ENCODE measurements around the gene KRTAP22-2.

KRTAP22-2 gene

GRCh38 chr21:30590297-30590696 lies at the start of gene KRTAP22-2:
TSS of gene KRTAP22-2 (minus strand) at chr21:30590397.
- no peak within 1 kb of the TSS for H3K4me3 Mint-ChIP-seq
- H3K27me3 Mint-ChIP-seq: no peaks in the 10 kb centered on the region
- H3K27ac Mint-ChIP-seq: no peak within 1 kb of the TSS
- H3K4me1 Mint-ChIP-seq: no peaks in the 10 kb centered on the region
- H3K9me3 Mint-ChIP-seq: no peaks in the 10 kb centered on the region
- CTCF ChIA-PET: no interaction called here
- no peak for DNase-seq
- H3K36me3 Mint-ChIP-seq: no peaks in the 10 kb centered on the region

GRCh38 chr21:30638686-30639085 lies 48.5 kb upstream of the KRTAP22-2 start:
- peaks cover 3% of the 10 kb centered on the region for H3K9me3 Mint-ChIP-seq
- no peaks in the 10 kb centered on the region for H3K4me1 Mint-ChIP-seq
- no peak overlapping the region for H3K4me3 Mint-ChIP-seq
- CTCF ChIA-PET: no interaction called here
- H3K36me3 Mint-ChIP-seq: no peaks in the 10 kb centered on the region
- H3K27me3 Mint-ChIP-seq: no peaks in the 10 kb centered on the region
- no peak for DNase-seq
- no peak overlapping the region for H3K27ac Mint-ChIP-seq

GRCh38 chr21:30634906-30635305 lies 44.7 kb upstream of the KRTAP22-2 start, which contains the start of gene KRTAP20-2:
TSS of gene KRTAP20-2 (plus strand) at chr21:30635206. CDS start at chr21:30635264, 58 bp downstream.
- H3K9me3 Mint-ChIP-seq: peaks cover 3% of the 10 kb centered on the region
- no peaks in the 10 kb centered on the region for H3K27me3 Mint-ChIP-seq
- CTCF ChIA-PET: no interaction called here
- no peak within 1 kb of the TSS for H3K4me3 Mint-ChIP-seq
- no peaks in the 10 kb centered on the region for H3K4me1 Mint-ChIP-seq
- H3K36me3 Mint-ChIP-seq: no peaks in the 10 kb centered on the region
- DNase-seq: no peak
- no peak within 1 kb of the TSS for H3K27ac Mint-ChIP-seq

- Mint-ChIP-seq H3K9me3 (peaks cover 4% of the 10 kb centered on the region), H3K4me3 (no peak overlapping the region), H3K27me3 (no peaks in the 10 kb centered on the region), H3K36me3 (no peaks in the 10 kb centered on the region), H3K4me1 (no peaks in the 10 kb centered on the region), H3K27ac (no peak overlapping the region)
- DNase-seq: no peak
- CTCF ChIA-PET: interaction anchor here (0.6 kb wide), 1 partner anchor 122 kb away, joined by 3 read pairs; no protein-coding TSS in a partner anchor
Measured at GRCh38 chr21:30629200-30629599, 39.0 kb upstream of the KRTAP22-2 start.

- no peaks in the 10 kb centered on the region for H3K27me3 Mint-ChIP-seq
Measured at GRCh38 chr21:30628109-30628508, 37.9 kb upstream of the KRTAP22-2 start.

GRCh38 chr21:30625449-30626165 lies 35.4 kb upstream of the KRTAP22-2 start:
- Mint-ChIP-seq H3K9me3 (peaks cover 4% of the 10 kb centered on the region), H3K36me3 (no peaks in the 10 kb centered on the region), H3K27ac (no peak overlapping the region), H3K27me3 (no peaks in the 10 kb centered on the region), H3K4me3 (no peak overlapping the region), H3K4me1 (no peaks in the 10 kb centered on the region)
- CTCF ChIA-PET: no interaction called here
- DNase-seq: no peak

More at GRCh38 chr21:30628109-30628508, 37.9 kb upstream of the KRTAP22-2 start:
- Mint-ChIP-seq H3K27ac (no peak overlapping the region), H3K36me3 (no peaks in the 10 kb centered on the region), H3K4me3 (no peak overlapping the region), H3K4me1 (no peaks in the 10 kb centered on the region), H3K9me3 (peaks cover 4% of the 10 kb centered on the region)
- no peak for DNase-seq
- CTCF ChIA-PET: no interaction called here

- no peak for DNase-seq
- Mint-ChIP-seq H3K4me1 (no peaks in the 10 kb centered on the region), H3K27ac (no peak overlapping the region), H3K9me3 (peaks cover 4% of the 10 kb centered on the region), H3K36me3 (no peaks in the 10 kb centered on the region), H3K4me3 (no peak overlapping the region), H3K27me3 (no peaks in the 10 kb centered on the region)
- CTCF ChIA-PET: interaction anchor here (0.8 kb wide), 1 partner anchor 9 kb away, joined by 3 read pairs; no protein-coding TSS in a partner anchor
Measured at GRCh38 chr21:30623362-30623761, 33.2 kb upstream of the KRTAP22-2 start.

GRCh38 chr21:30620522-30620921 lies 30.3 kb upstream of the KRTAP22-2 start, which contains the start of gene KRTAP20-4:
TSS of gene KRTAP20-4 (plus strand) at chr21:30620627.
- Mint-ChIP-seq H3K36me3 (no peaks in the 10 kb centered on the region), H3K4me3 (no peak within 1 kb of the TSS), H3K27me3 (no peaks in the 10 kb centered on the region), H3K4me1 (no peaks in the 10 kb centered on the region), H3K27ac (no peak within 1 kb of the TSS), H3K9me3 (peaks cover 4% of the 10 kb centered on the region)
- no peak for DNase-seq
- CTCF ChIA-PET: no interaction called here

GRCh38 chr21:30620080-30620479 lies 29.9 kb upstream of the KRTAP22-2 start:
- Mint-ChIP-seq H3K27me3 (no peaks in the 10 kb centered on the region), H3K4me3 (no peak overlapping the region), H3K4me1 (no peaks in the 10 kb centered on the region), H3K9me3 (peaks cover 4% of the 10 kb centered on the region), H3K36me3 (no peaks in the 10 kb centered on the region), H3K27ac (no peak overlapping the region)
- CTCF ChIA-PET: no interaction called here
- DNase-seq: no peak

- Mint-ChIP-seq H3K36me3 (no peaks in the 10 kb centered on the region), H3K27ac (no peak within 1 kb of the TSS), H3K4me1 (no peaks in the 10 kb centered on the region), H3K9me3 (no peaks in the 10 kb centered on the region), H3K27me3 (no peaks in the 10 kb centered on the region), H3K4me3 (no peak within 1 kb of the TSS)
- CTCF ChIA-PET: no interaction called here
- DNase-seq: no peak
Measured at GRCh38 chr21:30616125-30616524, 25.9 kb upstream of the KRTAP22-2 start, which contains the start of gene KRTAP20-1. TSS of gene KRTAP20-1 (plus strand) at chr21:30616425. CDS start at chr21:30616455, 30 bp downstream.

- no peak overlapping the region for H3K27ac Mint-ChIP-seq
- H3K4me3 Mint-ChIP-seq: no peak overlapping the region
- no peaks in the 10 kb centered on the region for H3K27me3 Mint-ChIP-seq
- DNase-seq: no peak
- CTCF ChIA-PET: no interaction called here
- no peaks in the 10 kb centered on the region for H3K36me3 Mint-ChIP-seq
- H3K9me3 Mint-ChIP-seq: peaks cover 2% of the 10 kb centered on the region
- H3K4me1 Mint-ChIP-seq: no peaks in the 10 kb centered on the region
Measured at GRCh38 chr21:30615199-30615598, 25.0 kb upstream of the KRTAP22-2 start.

- H3K27ac Mint-ChIP-seq: no peak within 1 kb of the TSS
- no peaks in the 10 kb centered on the region for H3K27me3 Mint-ChIP-seq
- no peaks in the 10 kb centered on the region for H3K36me3 Mint-ChIP-seq
- no peaks in the 10 kb centered on the region for H3K4me1 Mint-ChIP-seq
- H3K9me3 Mint-ChIP-seq: peaks cover 2% of the 10 kb centered on the region
- CTCF ChIA-PET: no interaction called here
- no peak for DNase-seq
- no peak within 1 kb of the TSS for H3K4me3 Mint-ChIP-seq
Measured at GRCh38 chr21:30613836-30614235, 23.6 kb upstream of the KRTAP22-2 start, which contains the start of gene KRTAP6-1. TSS of gene KRTAP6-1 (minus strand) at chr21:30613930. CDS start at chr21:30613904, 26 bp downstream.

- Mint-ChIP-seq H3K4me1 (no peaks in the 10 kb centered on the region), H3K27me3 (no peaks in the 10 kb centered on the region), H3K4me3 (no peak overlapping the region), H3K9me3 (peaks cover 3% of the 10 kb centered on the region), H3K36me3 (no peaks in the 10 kb centered on the region), H3K27ac (no peak overlapping the region)
- CTCF ChIA-PET: no interaction called here
- DNase-seq: no peak
Measured at GRCh38 chr21:30612132-30612531, 21.9 kb upstream of the KRTAP22-2 start.

GRCh38 chr21:30605968-30606367 lies 15.8 kb upstream of the KRTAP22-2 start:
- Mint-ChIP-seq H3K36me3 (no peaks in the 10 kb centered on the region), H3K27me3 (no peaks in the 10 kb centered on the region), H3K27ac (no peak overlapping the region), H3K4me1 (no peaks in the 10 kb centered on the region), H3K9me3 (peaks cover 9% of the 10 kb centered on the region), H3K4me3 (no peak overlapping the region)
- CTCF ChIA-PET: no interaction called here
- DNase-seq: no peak

- Mint-ChIP-seq H3K27me3 (no peaks in the 10 kb centered on the region), H3K27ac (no peak within 1 kb of the TSS), H3K36me3 (no peaks in the 10 kb centered on the region), H3K9me3 (peaks cover 6% of the 10 kb centered on the region), H3K4me3 (no peak within 1 kb of the TSS), H3K4me1 (no peaks in the 10 kb centered on the region)
- no peak for DNase-seq
- CTCF ChIA-PET: no interaction called here
Measured at GRCh38 chr21:30600787-30601186, 10.6 kb upstream of the KRTAP22-2 start, which contains the start of gene KRTAP22-1. TSS of gene KRTAP22-1 (plus strand) at chr21:30601087.
